Epithelial cell of esophagus (primary cell): ENCODE measurements around the gene LCP2.
A peak's percentile ranks its signal among the peaks of the same experiment; 100 is the strongest.

Experiments used
- DNase-seq: peaks from one replicate; pipeline ENCODE4 v3.0.0; 2010; ENCODE audit warnings: low read depth
- H3K4me3 ChIP-seq: 2 replicates; pipeline ENCODE4 v1.5.1; 2011; ENCODE audit warnings: mild to moderate bottlenecking, low read length, control low read depth
- TF ChIP-seq, protein P1 (sequence below): IDR thresholded peaks from 2 replicates; pipeline ENCODE4 v1.5.1; 2011; ENCODE audit warnings: low read depth, mild to moderate bottlenecking, low read length, control low read depth, inconsistent platforms; ENCODE audit not compliant: insufficient read depth; ENCODE audit errors: missing control alignments

LCP2 gene

DNA sequence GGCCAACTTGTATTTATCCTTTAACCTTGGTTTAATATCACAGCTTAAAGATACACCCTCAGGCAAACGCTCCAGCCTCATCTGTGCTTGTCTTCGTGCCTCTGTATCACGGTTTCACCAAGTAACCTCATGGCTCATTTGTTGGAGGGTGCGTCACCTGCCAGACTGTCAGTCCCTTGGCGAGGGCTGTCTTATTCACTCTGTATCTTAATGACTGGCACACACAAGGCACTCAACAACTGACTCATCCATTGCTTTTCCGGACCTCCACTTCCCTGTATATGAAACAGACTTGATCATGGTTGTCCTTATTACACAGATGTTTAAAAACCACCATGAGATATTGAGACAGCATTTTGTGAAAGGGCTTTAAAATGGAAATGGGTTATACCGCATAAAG lies 28.0 kb downstream of the LCP2 start:
- H3K4me3 ChIP-seq: no peak overlapping the region
- peak; percentile 64 for DNase-seq
- TF ChIP-seq, protein P1, sequence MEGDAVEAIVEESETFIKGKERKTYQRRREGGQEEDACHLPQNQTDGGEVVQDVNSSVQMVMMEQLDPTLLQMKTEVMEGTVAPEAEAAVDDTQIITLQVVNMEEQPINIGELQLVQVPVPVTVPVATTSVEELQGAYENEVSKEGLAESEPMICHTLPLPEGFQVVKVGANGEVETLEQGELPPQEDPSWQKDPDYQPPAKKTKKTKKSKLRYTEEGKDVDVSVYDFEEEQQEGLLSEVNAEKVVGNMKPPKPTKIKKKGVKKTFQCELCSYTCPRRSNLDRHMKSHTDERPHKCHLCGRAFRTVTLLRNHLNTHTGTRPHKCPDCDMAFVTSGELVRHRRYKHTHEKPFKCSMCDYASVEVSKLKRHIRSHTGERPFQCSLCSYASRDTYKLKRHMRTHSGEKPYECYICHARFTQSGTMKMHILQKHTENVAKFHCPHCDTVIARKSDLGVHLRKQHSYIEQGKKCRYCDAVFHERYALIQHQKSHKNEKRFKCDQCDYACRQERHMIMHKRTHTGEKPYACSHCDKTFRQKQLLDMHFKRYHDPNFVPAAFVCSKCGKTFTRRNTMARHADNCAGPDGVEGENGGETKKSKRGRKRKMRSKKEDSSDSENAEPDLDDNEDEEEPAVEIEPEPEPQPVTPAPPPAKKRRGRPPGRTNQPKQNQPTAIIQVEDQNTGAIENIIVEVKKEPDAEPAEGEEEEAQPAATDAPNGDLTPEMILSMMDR: no peak

DNA sequence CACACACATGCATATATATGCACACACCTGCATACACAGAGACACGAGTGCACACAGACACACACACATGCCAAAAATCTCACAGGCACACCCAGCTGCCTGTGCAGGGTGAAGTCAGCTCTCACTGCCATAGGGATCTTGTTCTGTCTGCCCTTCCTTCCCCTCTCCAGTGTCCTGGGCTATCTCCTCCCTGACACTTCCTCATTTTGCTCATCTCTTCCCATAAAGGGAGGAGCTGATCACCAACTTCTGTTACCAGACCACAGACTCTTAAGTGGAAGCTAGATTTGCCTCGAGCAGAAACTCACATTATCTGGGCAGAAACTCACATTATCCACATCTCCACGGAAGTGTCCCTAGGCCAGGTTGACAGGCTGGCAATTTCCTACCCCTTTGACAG lies 28.7 kb downstream of the LCP2 start:
- no peak overlapping the region for H3K4me3 ChIP-seq
- no peak for DNase-seq
- TF ChIP-seq, protein P1: no peak

DNA sequence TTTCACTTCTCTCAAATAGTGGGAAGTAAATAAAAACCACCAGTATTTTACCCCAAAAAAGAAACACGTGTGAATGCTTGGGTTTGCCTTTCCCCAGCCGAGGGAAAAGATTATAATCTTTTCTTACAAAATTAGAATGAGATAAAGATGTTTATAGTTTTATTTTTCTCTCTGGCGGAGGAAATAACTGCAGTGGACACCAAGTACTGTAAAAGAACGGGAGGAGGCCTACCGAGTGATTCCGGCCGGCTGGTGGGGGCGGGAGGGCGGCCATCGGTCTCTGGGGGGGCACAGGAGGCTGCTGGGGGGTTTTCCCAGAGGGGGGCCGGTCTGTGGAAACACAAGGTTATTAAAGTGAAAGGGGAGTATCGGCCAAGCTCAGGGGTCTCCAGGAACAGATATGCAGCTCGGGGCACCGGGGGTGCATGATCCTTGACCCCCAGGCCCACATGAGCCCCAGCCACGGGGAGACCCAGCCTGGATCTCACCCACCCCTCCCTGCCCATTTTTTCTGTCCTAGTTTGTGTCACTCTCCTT lies 29.4 kb downstream of the LCP2 start:
- TF ChIP-seq, protein P1: no peak
- no peak for DNase-seq
- H3K4me3 ChIP-seq: no peak overlapping the region

DNA sequence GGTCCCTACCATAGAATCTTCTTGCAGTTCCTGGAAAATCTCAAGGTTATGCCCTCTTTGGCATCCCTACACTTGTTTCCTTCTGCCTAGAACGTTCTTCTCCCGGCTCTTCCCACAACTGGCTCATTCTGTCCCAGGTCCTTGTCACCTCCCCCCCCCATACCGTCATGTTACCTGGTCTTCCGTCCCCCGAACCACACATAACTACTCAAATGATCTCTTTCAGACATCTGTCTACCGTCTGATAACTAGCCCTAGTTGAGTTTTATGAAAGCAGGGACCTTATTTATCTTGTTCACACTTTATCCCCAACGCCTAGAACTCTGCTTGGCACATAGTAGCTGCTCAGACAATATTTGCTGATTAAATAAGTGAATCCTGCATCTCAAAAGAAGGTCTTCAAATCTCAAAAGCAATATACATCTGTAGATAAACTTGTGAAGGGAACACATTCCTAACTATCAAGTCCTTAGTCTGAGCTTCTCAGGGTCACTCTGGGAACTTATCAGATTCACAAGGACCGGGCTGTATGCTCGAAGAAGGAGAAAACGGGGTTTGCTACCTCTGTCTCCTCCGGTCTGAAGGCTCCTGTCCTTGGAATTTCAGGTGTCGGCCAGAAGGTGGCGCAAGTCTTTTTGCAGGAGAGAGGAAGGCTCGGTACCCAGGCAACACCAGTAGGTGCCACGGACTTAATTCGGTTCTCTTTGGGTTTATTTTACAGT lies 30.0 kb downstream of the LCP2 start:
- no peak overlapping the region for H3K4me3 ChIP-seq
- TF ChIP-seq, protein P1: peak; percentile 94
- peak; percentile 72 for DNase-seq

DNA sequence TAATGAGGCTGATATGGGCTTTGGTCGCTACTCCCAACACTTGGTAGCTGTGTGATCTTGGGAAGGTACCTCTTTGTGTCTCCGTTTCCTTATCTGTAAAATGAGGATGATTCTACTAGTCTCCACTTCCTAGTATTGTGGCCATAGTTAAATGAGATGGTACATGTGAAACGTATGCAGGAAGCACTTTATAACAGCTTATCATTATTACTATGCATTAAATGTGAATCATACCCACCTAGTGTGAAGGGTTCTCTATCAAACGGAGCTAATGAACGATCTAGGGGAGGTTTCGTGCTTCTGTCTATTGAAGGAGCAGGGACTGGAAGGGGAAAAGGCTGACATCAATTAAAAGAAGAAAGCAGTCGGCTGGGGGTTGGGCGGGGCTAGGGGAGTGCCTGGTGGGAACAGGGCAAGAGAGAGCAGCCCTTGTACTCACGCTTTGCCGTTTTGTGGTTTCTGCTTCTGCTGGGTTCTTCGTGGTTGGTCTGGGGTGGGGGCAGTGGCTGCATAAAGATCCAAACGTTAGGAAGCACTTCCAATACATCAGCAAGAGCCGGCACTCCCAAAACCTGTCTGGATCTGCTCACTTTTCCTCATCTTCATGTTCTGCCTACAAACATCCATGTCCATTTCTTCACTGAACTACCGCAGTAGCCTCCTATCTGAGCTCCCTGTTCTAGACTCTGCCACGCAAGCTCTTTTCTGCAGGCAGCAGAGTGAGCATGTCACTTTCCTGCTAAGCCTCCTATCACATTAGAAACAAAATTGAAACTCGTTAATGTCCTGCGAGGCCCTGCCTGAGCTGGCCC lies 30.8 kb downstream of the LCP2 start:
- TF ChIP-seq, protein P1: no peak
- H3K4me3 ChIP-seq: no peak overlapping the region
- no peak for DNase-seq

DNA sequence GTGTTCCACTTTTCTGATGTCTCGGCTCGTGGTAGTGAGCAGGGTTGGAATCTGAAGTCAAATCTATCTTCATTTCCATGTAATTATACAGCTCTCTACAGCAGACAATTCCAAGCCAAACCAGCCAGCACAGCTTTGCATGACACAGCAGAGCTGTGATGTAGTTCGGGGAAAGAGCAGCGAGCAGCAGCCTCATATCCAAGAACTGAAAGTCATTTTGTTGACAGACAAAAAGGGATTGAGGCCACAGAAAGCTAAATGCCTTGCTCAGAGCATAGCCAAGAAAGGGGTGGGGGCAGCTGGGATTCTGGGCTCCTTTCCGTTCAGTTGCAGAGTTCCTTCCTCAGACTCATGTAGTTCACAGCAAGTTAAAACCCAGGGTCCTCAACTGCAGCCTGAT lies 32.1 kb downstream of the LCP2 start:
- DNase-seq: no peak
- TF ChIP-seq, protein P1: no peak
- no peak overlapping the region for H3K4me3 ChIP-seq

DNA sequence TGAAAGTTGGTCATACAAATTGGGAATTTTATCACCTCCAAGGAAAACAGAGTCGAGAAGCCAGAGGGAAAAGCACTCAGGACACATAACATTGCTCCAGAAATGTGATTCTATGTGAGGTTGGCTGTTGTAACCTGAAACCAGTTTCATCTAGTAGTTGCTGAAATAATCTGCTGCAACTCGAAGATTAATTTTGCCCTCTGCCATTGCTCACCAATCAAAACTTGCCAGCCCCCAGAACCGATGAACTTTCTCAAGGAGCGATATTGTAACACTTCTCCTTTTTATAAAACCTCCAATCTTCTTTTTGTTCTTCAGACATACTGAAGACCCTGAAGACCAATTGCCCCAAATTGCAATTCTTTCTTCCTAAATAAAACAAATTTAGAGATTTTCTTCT lies 33.7 kb downstream of the LCP2 start:
- no peak for DNase-seq
- no peak overlapping the region for H3K4me3 ChIP-seq
- TF ChIP-seq, protein P1: no peak
